Measurements from ENCODE around the gene NFASC. TPM values are rescaled to one million over a fixed set of nuclear protein-coding genes. Genes with fewer than 3 reads are reported as not detected.

Gene NFASC
- polyA plus RNA-seq, 1 donor from 2014 or later: 0.50 TPM

DNA sequence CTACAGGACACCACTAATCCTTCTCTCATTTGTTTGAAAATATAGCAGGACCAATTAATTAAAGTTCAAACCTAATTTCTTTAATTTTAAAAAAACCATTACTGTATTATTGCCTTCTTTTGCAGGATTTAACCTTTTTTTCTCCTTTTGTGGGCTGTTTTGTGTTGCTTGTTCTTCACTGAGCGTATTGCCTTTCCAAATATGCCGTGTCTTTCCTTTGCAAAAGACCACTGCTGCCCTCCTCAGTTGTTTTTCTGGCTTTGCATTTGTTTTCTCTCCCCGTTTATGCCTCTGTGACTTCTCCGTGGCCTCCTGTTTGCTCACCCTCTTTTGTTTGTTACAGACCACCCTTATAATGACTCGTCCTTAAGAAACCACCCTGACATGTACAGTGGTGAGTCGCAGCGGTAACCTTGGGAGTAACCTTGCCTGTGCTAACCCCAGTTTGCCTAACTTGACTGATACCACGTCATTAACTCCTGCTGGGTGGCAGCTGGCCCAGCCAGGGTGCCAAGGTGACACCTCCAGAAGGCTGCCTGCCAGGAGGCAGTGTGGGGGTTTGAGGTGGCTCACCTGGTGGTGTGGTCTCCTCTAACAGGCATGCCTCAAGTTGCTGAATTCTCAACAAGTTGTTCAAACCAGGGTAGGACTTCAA is 91.2 kb downstream of the NFASC start:
- Mint-ChIP-seq H3K27ac (no peak overlapping the region), H3K4me3 (no peak overlapping the region), H3K27me3 (peaks cover 14% of the 10 kb centered on the region), H3K9me3 (no peaks in the 10 kb centered on the region), H3K36me3 (peaks cover 1% of the 10 kb centered on the region), H3K4me1 (peaks cover 15 to 20% (median 18%) of the 10 kb centered on the region in 3 donors)

DNA sequence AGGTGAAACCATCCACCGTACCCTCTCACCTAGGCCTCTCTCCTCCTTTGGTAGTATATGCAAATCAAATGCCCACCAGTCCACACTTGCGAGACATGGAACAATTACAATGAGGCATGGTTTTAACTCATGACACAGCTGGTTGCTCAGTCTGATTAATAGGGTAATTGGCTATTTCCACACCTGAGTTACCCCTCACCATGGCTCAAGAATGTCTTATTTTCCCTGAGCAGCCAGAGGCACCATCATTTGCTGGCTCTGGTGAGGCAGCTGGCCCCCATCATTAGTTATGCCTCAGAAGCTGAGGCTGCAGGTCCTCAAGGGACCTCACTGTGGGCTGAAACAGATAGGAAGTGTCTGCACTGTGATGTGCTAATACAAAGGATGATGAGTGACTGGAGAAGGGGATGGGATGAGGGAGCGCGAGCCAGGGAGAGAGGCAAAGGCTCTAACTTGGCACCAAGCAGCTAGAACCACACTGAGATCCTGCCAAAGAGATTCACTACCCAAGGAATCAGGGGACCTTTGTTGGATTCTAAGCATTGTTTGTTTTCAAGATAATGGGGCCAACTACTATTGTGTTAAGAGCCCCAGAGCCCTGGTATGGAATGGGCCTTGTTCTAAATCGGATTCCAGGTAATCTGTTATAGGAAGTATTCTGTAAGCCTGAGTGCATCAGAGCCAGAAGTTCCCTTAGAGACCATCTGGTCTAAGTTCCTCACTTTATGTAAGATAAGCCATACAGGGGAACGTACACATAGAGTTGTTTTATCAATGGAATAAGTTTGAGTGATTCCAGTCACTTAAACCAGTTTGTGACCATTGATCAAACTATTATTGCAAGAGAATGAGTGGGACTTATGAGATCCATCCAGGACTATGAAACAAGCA is 92.3 kb downstream of the NFASC start:
- peaks cover 1% of the 10 kb centered on the region for H3K36me3 Mint-ChIP-seq
- H3K9me3 Mint-ChIP-seq: no peaks in the 10 kb centered on the region
- peaks cover 19% of the 10 kb centered on the region for H3K27me3 Mint-ChIP-seq
- peak overlapping the region in 3 of 4 donors; percentile 26 to 88 (median 31) for H3K4me3 Mint-ChIP-seq
- peaks cover 15 to 20% (median 18%) of the 10 kb centered on the region in 3 donors for H3K4me1 Mint-ChIP-seq
- H3K27ac Mint-ChIP-seq: no peak overlapping the region

DNA sequence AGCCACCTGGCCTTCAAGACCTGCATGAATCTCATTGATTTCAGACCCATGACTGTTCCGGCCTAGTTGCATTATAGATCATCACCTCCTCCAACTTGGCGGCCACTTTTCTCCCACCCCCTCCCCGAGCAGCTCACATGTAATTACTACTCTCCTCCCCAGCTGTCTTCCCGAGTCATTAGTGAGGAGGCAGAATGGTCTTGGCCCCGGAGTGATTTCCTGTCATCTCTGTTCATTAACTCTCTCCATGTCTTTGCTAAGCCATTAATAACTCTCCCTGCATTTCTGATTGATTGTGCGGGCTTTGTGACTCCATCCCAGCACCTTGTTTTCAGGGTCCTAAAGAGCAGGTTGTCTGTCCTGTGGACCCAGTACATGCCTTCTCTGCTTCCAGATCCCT is 96.8 kb downstream of the NFASC start:
- Mint-ChIP-seq H3K27me3 (peaks cover 22% of the 10 kb centered on the region), H3K36me3 (peaks cover 1% of the 10 kb centered on the region), H3K27ac (no peak overlapping the region), H3K4me3 (no peak overlapping the region), H3K4me1 (peaks cover 11 to 16% (median 13%) of the 10 kb centered on the region in 3 donors), H3K9me3 (no peaks in the 10 kb centered on the region)

DNA sequence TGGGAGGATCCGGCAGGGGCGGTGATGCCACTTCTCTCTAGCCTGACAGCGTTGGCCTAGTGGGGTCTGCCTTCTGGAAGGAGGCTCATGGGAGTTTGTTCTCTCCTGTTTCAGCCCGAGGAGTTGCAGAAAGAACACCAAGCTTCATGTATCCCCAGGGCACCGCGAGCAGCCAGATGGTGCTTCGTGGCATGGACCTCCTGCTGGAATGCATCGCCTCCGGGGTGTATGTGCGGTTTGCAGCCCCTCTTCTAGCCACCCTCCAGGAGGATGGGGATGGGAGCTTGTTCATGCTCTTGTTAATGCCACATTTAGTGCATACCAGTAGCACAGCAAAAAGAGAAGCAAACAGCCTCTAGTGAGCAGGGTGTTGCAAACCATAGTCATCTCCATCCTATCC is 97.5 kb downstream of the NFASC start:
- Mint-ChIP-seq H3K4me1 (peaks cover 5 to 9% (median 6%) of the 10 kb centered on the region in 3 donors), H3K27ac (no peak overlapping the region), H3K4me3 (no peak overlapping the region), H3K27me3 (peaks cover 20% of the 10 kb centered on the region), H3K36me3 (no peaks in the 10 kb centered on the region), H3K9me3 (no peaks in the 10 kb centered on the region)

DNA sequence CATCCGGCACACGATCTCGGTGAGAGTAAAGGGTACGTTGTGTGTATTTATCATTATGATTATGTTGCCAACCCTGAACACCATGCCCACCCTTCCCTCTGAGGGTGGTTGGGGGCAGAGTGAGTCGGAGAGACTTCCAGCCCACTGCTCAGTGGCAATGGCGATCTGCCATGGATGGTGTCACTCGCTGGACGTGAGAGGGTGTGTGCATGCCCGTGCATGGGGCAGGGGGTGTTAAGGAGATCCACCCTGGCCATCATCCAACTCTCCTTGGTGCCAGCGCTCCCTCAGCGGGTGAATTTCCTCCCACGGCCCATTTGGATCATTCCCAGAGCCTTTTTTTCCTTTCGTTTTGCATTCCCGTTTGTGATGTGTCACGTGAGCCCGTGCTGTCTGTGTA is 98.3 kb downstream of the NFASC start:
- Mint-ChIP-seq H3K4me1 (peaks cover 0 to 4% (median 0%) of the 10 kb centered on the region in 3 donors), H3K9me3 (no peaks in the 10 kb centered on the region), H3K27ac (no peak overlapping the region), H3K4me3 (no peak overlapping the region), H3K27me3 (peaks cover 17% of the 10 kb centered on the region), H3K36me3 (no peaks in the 10 kb centered on the region)

DNA sequence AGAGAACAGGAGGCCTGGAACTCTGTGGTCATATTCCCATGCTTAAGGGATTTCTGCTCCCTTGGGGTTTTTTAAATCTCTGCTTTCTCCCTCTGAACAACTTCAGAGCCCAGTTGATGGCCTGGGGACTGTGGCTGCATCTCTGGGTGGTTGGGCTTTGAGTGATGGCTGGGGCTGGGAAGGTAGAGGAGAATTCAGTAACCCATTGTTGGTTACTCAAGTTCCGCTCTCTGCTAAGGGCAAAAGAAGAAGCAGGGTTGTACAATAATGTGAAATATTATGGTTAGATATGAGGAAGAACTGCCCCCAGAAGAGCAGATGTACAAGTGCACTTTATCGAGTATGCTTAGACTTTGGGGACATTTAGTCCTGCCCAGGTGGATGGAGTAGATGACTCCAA is 100.3 kb downstream of the NFASC start:
- H3K4me1 Mint-ChIP-seq: peaks cover 0 to 4% (median under 1%) of the 10 kb centered on the region in 3 donors
- H3K27me3 Mint-ChIP-seq: peaks cover 17% of the 10 kb centered on the region
- H3K27ac Mint-ChIP-seq: no peak overlapping the region
- no peak overlapping the region for H3K4me3 Mint-ChIP-seq
- H3K36me3 Mint-ChIP-seq: no peaks in the 10 kb centered on the region
- H3K9me3 Mint-ChIP-seq: no peaks in the 10 kb centered on the region

DNA sequence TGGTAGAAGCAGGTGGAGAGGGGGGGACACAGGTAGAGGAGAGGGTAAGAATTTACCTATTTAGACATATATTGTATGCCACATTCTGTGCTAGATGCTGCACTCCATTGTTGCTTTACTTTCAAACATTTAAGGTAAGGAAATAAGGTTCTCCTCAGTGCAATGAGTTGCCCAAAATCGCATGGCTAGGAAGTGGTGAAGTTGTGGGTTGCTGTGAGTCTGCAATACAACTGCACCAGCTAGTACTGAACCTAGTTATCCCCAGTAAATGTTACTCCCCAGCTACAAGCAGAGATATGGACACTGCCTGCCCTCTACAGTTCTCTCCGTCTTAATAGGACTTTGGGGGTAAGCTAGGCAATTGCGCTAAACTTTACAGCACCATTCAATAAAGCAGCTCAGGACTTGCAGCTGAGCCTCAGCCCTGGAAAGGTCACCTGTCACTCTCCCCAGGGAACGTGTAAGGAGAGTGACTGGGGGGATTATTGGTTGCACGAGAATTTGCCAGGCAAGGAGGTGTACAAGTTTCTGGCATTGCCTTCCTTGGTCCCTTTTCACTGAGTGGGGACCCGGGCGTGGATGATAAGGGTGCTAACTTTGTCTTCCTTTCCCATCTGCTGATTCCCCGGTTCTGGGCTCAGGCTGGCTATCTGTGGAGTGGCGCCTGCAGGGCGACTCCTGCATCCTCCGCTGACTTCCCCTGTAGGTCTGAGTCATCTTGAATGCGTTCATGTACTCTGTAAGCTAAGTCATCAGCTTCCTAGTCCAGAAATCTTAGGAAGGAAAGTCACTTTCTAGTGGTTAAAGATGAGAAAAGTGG is 101.1 kb downstream of the NFASC start:
- peaks cover 17% of the 10 kb centered on the region for H3K27me3 Mint-ChIP-seq
- peak overlapping the region in 1 of 3 donors; percentile 33 for H3K27ac Mint-ChIP-seq
- H3K4me1 Mint-ChIP-seq: peaks cover 0 to 8% (median 4%) of the 10 kb centered on the region in 3 donors
- no peak overlapping the region for H3K4me3 Mint-ChIP-seq
- no peaks in the 10 kb centered on the region for H3K9me3 Mint-ChIP-seq
- no peaks in the 10 kb centered on the region for H3K36me3 Mint-ChIP-seq

DNA sequence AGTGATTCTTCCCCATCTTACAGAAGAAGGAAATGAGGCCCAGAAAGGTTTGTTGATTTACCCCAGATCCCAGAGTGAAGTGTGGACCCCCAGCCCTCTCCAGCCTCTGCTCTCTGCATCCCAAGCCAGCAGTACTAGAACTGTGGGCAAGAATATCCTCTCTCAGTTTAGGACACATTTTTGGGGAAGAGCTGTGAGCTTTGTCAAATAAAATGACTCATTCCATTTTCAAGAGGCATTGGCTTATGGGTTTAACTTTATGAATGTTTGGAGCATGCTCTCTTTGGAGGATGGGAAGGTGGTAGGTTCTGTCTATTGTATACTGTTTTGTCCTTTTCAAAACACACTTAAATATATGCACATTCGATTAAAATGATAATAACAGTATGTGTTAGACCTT is 101.8 kb downstream of the NFASC start:
- H3K4me3 Mint-ChIP-seq: no peak overlapping the region
- H3K4me1 Mint-ChIP-seq: peaks cover 0 to 13% (median 4%) of the 10 kb centered on the region in 3 donors
- peak overlapping the region in 1 of 3 donors; percentile 33 for H3K27ac Mint-ChIP-seq
- no peaks in the 10 kb centered on the region for H3K9me3 Mint-ChIP-seq
- H3K36me3 Mint-ChIP-seq: no peaks in the 10 kb centered on the region
- peaks cover 12% of the 10 kb centered on the region for H3K27me3 Mint-ChIP-seq

DNA sequence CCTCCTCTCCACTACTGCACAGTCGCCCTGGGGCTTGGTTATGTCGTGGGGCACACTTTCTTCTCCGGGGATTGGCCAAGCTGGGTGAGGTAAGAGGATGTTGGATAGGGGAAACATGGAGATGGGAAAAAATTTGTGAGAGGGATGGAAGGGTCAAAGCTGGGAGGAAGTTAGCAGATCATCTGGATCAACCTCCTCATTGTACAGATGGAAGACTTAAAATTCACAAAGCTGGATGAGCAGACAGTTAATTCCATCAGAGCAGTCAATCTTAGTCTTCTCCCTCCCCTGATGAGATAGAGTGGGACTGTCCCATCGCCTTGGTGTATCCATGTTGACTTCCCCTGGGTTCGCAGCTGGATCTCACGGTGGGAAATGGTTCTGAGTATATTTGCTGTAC is 102.8 kb downstream of the NFASC start:
- H3K4me1 Mint-ChIP-seq: peaks cover 0 to 15% (median 5%) of the 10 kb centered on the region in 3 donors
- H3K27me3 Mint-ChIP-seq: peaks cover 14% of the 10 kb centered on the region

DNA sequence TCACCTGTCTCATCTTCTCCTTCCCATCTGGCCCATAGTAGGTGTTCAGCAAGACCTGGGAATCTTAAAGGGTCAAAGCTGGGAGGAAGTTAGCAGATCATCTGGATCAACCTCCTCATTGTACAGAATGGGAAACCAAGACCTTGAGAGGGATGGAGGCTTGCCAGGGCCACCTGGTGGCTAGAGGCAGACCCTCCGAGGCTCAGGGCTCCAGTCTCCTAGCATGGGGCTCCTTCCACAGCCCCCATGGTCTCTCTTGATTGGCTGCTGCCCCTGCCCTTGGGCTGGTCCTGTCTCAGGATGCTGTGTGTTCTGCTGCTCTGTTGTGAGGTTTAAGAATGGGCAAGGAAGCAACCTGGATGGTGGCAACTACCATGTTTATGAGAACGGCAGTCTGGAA is 103.7 kb downstream of the NFASC start:
- Mint-ChIP-seq H3K9me3 (no peaks in the 10 kb centered on the region), H3K27me3 (peaks cover 9% of the 10 kb centered on the region), H3K4me3 (no peak overlapping the region), H3K27ac (no peak overlapping the region), H3K36me3 (no peaks in the 10 kb centered on the region), H3K4me1 (peaks cover 0 to 15% (median 5%) of the 10 kb centered on the region in 3 donors)

More for the DNA sequence above, 102.8 kb downstream of the NFASC start:
- Mint-ChIP-seq H3K4me3 (no peak overlapping the region), H3K27ac (no peak overlapping the region), H3K36me3 (no peaks in the 10 kb centered on the region), H3K9me3 (no peaks in the 10 kb centered on the region)

DNA sequence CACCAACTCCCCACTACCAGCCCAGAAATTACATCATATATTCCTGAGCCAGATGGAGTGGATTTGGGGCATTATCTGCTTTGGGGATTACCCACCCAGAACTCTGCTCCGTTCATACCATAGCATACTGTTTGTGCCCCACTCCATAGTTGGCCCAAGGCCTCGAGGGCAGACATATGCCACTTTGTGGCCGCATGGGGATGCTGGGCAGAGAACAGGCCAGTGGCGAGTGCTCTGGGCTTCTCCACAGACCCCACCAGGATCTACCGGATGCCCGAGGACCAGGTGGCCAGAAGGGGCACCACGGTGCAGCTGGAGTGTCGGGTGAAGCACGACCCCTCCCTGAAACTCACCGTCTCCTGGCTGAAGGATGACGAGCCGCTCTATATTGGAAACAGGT is 104.4 kb downstream of the NFASC start:
- Mint-ChIP-seq H3K27ac (no peak overlapping the region), H3K27me3 (peaks cover 9% of the 10 kb centered on the region), H3K36me3 (no peaks in the 10 kb centered on the region), H3K4me1 (peaks cover 0 to 15% (median 5%) of the 10 kb centered on the region in 3 donors), H3K9me3 (no peaks in the 10 kb centered on the region), H3K4me3 (no peak overlapping the region)

DNA sequence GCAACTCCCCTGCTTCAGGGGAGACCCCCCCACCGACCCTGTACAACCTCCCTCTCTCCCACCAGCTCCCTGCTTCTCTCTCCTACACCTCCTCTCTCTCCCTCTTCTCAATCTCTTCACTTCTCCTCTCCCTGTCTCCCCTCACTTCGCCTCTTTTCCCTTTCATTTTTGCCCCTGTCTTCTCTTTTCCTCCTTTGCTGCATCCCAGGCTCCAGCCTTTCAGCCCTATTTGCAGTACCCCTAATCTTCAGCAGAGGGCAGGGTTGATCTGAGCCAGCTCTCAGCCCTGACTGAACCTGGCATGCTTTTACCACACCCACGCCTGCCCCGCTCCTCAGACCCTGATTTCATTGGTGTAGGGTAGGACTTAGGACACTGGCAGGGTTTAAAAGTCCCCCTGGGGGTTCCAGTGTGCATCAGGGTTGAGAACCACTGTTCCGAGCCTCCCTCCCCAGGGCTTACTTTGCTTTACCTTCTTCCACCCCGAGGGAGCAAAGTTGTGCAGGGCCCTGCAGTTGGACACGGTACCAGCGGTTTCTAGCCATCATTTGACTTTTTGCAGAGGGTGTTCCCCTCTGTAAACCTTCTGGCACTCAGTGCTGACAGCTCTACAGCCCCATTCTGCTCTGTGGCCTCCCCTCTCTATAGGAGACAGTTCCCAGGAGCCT is 105.0 kb downstream of the NFASC start:
- peaks cover 13% of the 10 kb centered on the region for H3K27me3 Mint-ChIP-seq
- no peak overlapping the region for H3K4me3 Mint-ChIP-seq
- H3K4me1 Mint-ChIP-seq: peaks cover 0 to 17% (median 5%) of the 10 kb centered on the region in 3 donors
- H3K27ac Mint-ChIP-seq: no peak overlapping the region
- no peaks in the 10 kb centered on the region for H3K36me3 Mint-ChIP-seq
- H3K9me3 Mint-ChIP-seq: no peaks in the 10 kb centered on the region

DNA sequence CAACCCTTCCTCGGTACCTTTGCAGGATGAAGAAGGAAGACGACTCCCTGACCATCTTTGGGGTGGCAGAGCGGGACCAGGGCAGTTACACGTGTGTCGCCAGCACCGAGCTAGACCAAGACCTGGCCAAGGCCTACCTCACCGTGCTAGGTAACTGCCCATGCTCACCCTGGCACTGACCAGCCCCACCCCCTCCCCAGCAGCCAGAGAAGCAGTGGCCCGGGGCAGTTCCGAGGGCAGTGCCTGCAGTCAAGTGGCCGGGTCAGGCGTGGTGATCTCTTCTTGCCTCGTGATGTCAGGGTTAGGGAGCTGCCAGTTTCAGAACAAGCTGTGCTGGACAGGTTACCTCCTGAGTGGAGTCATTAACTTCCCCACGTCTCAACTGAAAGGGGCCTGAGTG is 106.0 kb downstream of the NFASC start:
- H3K36me3 Mint-ChIP-seq: peaks cover 2% of the 10 kb centered on the region
- peaks cover 9% of the 10 kb centered on the region for H3K27me3 Mint-ChIP-seq
- no peak overlapping the region for H3K27ac Mint-ChIP-seq
- no peaks in the 10 kb centered on the region for H3K9me3 Mint-ChIP-seq
- peaks cover 0 to 17% (median 5%) of the 10 kb centered on the region in 3 donors for H3K4me1 Mint-ChIP-seq
- H3K4me3 Mint-ChIP-seq: peak overlapping the region in 1 of 4 donors; percentile 89

DNA sequence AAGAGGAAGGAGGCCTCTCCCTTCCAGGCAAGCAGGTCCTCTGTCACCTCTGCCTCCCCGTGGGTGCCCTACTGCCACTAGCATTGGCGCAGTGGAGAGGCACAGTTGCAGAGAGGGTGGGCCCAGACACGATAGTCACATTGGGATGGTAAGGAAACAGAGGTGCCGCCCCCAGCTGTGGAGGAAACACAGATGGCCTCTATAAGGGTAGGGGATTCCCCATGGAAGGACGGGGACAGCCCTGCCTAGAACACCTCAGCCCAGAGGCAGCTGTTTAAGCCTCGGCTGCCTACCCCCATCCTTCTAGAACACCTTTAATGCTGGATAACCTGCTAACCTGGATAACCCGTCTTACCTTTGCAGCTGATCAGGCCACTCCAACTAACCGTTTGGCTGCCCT is 106.7 kb downstream of the NFASC start:
- peaks cover 2% of the 10 kb centered on the region for H3K36me3 Mint-ChIP-seq
- H3K27me3 Mint-ChIP-seq: peaks cover 11% of the 10 kb centered on the region
- peak overlapping the region in 1 of 3 donors; percentile 60 for H3K27ac Mint-ChIP-seq
- no peaks in the 10 kb centered on the region for H3K9me3 Mint-ChIP-seq
- H3K4me1 Mint-ChIP-seq: peaks cover 0 to 17% (median 2%) of the 10 kb centered on the region in 3 donors
- H3K4me3 Mint-ChIP-seq: peak overlapping the region in 2 of 4 donors; percentile 56 to 89
